GM19035 (cell line): ENCODE measurements around the gene BHLHE40.

Experiments used
- ATAC-seq: cut with Tn5 transposase; IDR thresholded peaks from one replicate; pipeline ENCODE4 v1.9.1; 2021; ENCODE audit not compliant: unreplicated experiment

The BHLHE40 gene

DNA sequence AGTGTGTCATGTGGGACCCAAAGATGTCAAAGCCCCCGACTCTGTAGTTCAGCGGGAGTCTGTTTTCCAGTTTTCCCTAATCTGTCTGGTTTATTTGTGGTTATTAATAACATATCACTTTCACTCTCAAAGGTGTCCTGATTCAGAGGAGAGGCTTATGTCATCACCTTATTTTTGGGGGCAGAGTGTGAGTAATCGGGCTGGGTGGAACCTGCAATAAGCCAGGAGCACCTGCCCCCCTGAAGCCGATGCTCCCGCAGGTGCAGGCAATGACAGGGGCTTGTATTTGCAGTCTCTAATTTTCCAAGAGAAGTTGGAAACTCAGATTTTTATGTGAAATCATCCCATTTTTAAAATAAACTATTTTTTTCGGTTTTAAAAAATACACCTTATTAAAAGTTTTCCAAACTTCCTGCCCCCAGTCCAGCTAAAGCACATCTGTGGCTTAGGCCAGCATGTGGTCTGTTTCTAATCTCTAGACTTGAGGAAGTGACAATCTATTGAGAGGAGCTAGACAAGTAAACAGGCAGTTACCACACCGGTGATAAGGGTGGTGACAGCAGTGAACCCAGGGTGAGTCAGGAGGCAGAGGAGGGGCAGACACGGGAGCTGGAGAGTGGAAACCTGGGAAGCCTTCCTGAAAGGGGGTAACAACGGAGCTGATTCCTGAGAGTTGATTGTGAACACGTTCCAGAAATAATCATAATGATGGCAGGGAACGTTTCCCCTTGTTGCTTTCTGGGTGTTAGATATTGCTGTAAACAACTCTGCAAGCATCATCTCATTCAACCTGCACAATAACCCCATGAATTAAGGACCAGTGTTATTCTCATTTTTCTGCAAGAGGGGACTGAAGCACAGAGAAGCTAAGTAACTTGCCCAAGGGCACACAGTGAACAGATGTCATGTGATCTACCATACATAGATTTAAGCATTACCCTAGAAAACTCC lies 37.2 kb downstream of the BHLHE40 start:
- ATAC-seq: peak; percentile 48

DNA sequence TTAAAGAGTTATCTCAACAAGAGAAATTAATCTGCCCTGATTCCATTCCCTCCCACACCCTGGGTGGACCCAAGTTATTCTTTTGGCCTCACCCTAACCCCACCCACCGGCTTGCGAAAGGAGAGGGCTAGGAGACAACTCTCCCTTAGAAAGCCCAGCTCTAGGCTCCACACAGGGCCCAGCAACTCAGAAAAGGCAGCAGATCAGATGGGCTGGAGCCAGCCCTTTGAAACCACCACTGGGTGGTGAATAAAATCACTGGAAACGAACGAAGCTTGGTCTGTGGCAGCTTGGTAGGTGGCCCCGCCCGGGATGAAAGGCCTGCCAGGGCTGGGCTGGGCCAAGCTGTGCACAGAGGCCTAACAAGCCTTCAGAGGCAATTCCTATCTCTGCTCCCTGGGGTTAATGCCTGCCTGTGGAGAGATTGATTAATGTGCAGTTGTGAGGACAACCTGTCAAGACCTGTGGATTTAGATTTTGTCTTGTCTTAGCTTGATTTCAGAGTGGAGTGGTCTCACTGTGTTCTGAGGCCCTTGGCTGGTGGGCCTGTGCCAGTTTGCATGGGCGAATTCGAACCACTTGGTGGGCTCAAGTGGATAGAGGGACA lies 38.8 kb downstream of the BHLHE40 start:
- no peak for ATAC-seq

DNA sequence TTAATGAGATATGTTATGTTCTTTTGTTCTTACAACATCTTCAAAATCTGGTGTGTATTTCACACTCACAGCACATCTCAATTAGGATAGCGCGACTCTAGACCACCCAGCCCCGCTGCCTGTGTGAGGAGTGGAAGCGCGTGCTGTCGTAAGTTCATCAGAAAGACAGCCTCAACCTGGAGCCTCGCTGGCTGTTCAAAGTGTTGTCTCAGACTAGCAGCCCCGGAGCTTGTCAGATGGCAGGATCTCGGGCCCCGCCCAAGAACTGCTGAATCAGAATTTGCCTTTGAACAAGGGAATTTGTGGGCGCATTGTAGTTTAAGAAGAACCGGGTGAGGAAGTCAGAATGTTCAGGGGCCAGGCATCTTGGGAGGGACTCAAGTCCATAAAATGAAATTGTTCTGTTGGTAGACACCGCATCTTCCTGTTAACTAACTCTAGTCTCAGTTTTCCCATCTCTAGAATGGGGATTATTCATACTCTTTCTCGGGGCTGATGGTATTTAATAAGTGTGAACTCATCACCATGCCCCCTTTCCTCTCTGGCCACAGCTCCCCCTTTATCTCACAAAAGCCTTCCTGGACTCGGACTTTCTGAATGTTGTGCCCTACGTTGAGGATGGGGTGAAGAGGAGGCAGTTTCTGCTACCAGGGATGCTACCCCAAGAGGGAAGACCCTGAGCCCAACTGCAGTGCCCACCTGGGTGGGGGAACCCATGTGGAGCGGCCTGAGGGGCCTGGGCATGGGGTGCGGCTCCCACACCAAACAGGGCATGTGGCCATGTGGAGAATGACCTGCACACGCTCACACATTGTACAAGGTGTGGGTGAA lies 40.4 kb downstream of the BHLHE40 start:
- ATAC-seq: no peak

DNA sequence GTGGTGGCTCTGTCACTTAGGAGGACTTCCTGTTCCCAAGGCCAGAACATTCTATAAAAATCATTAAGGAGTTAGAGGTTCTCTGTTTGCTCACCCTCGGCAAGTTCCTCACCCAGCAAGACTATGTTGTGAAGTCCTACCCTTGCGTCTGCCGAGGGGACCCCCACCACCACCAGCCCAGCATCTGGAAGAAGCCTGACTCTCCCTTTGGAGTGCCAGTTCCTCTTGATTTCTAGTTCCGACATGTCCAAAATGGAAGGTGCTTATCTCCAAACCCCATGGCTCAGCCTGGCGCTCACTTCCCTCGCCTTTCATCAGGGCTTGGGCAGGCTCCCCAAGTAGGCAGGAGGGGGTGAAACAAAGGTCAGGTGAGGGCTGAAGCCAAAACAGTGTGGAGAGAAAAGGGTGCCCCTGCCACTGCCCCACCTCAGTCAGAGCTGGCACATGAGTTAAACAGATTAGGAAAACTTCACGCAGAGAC lies 41.0 kb downstream of the BHLHE40 start:
- ATAC-seq: no peak

DNA sequence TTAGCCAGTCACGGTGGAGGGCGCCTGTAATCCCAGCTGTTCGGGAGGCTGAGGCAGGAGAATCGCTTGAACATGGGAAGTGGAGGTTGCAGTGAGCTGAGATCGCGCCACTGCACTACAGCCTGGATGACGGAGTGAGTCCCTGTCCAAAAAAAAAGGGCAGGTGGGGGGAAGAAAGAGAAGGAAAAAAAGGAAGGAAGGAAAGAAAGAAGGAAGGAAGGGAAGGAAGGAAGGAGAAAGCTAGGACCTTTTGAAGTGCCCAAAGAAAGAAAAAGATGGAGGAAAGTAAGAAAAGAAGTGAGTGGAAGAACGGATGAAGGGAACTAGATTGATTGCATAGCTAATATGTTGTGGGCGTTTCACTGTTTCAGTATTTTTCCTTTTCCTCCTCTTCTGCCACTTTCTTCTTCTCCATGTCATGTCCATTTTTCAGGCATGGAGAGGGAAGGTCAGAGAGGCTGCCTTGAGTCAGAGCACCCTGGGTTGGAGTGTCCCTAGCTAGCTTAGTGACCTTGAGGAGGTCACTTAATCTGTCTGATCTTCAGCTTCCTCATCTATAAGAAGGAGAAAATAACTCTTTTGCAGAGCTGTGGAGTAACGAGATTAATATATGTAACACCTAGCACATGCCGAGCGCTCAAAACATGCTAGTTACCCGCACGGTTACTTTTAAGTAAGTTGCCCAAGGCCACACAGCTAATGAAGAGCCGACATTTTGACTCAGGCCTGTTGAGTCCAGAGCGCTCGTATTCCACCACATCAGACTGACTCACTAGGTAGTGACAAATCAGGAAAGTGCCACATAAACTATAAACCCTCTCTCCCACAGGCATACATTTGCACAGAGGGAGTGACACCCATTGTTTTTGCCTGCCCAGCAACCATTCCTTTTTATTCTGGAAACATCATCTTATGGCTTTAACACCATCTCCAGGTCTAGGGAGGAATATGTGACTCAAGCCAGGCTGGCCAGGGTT lies 42.2 kb downstream of the BHLHE40 start:
- no peak for ATAC-seq

DNA sequence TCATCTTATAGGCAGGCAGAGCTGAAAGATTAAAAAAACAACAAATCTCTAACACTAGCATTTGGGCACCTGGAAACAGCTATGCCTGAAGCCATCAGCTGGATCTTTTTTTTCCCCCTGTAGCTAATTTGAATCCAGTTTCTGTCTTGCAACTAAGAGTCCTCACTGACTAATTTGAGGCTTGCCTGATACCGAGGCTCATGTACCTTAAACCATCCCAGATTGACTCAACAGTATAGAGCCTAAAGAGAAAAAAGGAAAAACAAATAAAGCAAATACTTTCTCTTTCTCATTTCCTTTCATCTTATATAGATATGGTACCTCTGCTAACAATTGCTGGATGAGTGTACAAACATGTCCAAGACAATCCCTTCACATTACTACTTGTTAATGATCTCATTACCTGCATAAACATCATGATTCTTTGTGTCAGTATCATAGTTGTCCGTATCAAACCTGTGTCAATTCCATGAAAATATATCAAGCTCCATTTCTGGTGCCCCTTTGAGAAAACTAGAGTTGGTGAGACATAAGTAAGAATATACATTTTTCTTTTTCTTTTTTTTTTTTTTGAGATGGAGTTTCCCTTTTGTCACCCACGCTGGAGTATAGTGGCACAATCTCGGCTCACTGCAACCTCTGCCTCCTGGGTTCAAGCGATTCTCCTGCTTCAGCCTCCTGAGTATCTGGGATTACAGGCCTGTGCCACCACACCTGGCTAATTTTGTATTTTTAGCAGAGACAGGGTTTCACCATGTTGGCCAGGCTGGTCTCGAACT lies 43.1 kb downstream of the BHLHE40 start:
- ATAC-seq: peak; percentile 64

DNA sequence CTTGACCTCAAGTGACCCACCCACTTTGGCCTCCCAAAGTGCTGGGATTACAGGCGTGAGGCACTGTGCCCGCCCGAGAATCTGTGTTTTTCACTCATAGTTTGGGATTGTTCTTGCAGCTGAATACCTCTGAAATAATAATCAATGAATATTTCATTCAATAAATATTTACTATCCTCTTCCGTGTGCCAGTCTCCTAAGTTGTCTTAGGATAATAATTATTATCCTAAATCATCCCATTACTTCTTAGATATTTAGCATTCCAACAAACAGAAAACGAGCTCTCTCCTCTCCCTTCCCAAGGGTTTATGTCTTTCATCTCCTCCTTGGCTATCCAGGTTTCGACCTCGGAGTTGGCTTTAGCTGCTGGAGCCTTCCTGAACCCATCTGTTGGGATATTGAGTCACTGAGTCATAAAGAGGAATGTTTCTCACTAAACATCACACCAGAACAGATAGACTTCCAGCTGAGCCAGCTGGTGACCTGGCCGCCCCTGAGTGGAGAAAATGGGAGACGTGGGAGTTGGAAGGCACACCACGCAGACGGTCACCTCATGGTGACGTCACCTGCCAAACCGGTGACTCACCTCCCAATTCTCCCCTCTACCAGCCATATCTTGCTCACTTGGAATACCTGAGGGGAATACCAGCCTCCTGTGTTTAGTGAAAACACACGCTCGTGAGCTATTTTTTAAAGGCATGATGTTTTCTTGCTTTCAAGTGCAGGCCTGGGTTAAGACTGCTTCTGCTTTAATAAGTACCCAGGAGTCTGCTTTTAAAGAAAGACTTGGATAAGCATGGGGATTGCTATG lies 43.9 kb downstream of the BHLHE40 start:
- no peak for ATAC-seq

DNA sequence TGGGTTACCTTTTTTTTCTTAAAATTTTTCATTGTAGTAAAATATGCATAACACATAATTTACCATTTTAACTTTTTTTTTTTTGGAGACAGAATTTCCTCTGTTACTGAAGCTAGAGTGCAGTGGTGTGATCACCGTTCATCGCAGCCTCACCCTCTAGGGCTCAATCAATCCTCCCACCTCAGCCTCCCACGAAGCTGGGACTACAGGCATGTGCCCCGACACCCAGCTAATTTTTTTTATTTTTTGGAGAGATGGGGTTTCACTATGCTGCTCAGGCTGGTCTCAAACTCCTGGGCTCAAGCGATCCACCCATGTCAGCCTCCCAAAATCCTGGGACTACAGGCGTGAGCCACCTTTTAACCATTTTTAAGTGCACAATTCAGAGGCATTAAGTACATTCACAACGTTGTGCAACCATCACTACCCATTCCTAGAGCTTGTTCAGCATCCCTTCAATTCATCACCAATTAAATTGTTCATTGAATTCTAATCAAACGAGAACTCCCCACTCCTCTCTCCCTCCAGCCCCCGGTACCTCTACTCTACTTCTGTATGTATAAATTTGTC lies 44.6 kb downstream of the BHLHE40 start:
- ATAC-seq: no peak

DNA sequence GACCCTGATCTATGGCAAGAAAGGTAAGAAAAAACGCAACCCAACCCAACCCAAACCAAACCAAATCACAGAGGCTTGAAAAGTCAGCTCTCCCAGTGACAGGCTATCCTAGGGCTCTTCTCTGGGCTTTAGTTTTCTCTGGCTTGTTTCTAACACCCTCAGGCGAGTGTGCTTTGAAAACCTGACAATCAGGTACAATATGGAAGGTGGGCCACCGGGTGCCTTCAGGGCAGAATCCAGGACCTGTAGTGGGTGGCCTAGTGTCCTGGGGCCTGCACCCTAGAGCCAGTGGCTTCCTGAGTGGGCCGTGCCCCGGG lies 46.8 kb downstream of the BHLHE40 start:
- ATAC-seq: no peak

DNA sequence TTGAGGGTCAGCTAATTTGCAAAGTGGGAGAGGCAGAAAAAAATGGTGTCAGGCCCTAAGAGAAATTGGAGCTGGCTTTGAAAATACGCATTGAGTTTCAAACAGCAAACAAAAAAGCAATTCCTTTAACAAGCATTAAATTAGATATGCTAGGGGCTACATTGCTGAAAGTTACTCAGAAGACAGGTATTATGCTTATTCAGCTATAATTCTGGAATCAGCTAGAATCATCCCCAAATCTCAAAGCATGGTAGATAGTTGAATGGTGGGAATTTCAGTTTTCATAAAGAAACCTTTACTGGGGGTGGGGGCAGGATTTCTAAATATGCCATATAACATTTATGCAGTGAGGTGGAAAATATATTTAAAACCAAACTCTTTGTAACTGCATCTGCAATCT lies 50.5 kb downstream of the BHLHE40 start:
- no peak for ATAC-seq

DNA sequence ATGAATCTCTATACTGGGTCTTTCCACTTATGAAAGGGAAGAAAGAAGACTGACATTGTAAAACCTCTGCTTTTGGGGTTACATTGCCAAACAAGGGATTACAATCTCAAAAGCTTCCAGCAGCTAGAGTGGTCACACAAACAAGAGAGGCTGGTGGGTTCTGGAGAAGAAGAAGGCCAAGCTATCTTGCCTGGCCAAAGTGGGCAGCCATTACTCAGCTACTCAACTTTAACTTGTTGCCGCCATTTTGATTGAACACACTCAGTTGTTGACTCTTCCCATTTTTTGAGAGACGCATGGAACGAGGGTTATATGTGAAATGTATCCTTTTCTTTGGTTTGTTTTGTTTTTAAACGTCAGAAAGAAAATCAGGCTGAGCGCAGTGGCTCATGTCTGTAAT lies 50.9 kb downstream of the BHLHE40 start:
- no peak for ATAC-seq

DNA sequence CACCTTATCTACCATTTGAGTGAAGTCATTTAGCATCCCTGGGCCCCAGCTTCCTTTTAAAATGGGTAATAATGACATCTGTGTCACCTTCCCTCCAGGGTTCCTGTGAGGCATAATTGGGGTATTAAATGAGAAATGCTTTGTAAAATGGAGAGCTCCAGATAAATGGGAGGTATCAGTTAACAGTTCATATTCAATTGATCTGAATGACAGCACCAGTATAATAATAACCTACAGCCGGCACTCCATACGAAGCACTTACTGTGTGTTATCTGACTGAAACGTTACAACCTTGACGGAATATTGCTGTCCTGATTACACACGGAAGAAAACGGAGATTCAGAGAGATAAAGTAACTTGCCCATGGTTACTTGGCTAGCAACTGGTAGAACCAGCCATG lies 53.6 kb downstream of the BHLHE40 start:
- no peak for ATAC-seq
